Sigmoid colon (tissue), 7 donors: ENCODE results near the gene C3orf70. TPM values are rescaled to one million over a fixed set of nuclear protein-coding genes. Genes with fewer than 3 reads are reported as not detected.

ENCODE experiments used
- DNase-seq: peaks from one replicate; pipeline ENCODE4 v3.0.0-alpha.2; 2019
- H3K27ac ChIP-seq, 4 donors: fragments of 200-600 bp; sonication (generic); one replicate each; pipeline ENCODE4 v1.5.1; 2016 to 2019; ENCODE audit warnings: mild to moderate bottlenecking in 1 of 4
- H3K27me3 ChIP-seq, 3 donors: fragments of 200-600 bp; sonication (generic); one replicate each; pipeline ENCODE4 v1.5.1; 2019; ENCODE audit warnings: mild to moderate bottlenecking in 1 of 3
- H3K36me3 ChIP-seq, 4 donors: fragments of 200-600 bp; sonication (generic); one replicate each; pipeline ENCODE4 v1.5.1; 2016 to 2019
- H3K4me1 ChIP-seq, 4 donors: fragments of 200-600 bp; sonication (generic); one replicate each; pipeline ENCODE4 v1.5.1; 2017 to 2019
- H3K4me3 ChIP-seq, 4 donors: fragments of 200-600 bp; sonication (generic); one replicate each; pipeline ENCODE4 v1.5.1; 2017 to 2019; ENCODE audit warnings: mild to moderate bottlenecking in 2 of 4, moderate library complexity in 1 of 4
- H3K9me3 ChIP-seq, 4 donors: fragments of 200-600 bp in 3 of 4; sonication (generic) in 3 of 4; one replicate each; pipeline versions ENCODE4 v1.5.1 to v1.6.1; 2013 to 2019
- EP300 ChIP-seq, 4 donors: sonication (generic); formaldehyde crosslinking; IDR thresholded peaks; one replicate each; pipeline ENCODE4 v1.6.1; 2017; ENCODE audit warnings: antibody characterized with exemption in 4 of 4
- POLR2A ChIP-seq, 2 donors: fragments of 450-650 bp; IDR thresholded peaks; one replicate each; pipeline ENCODE4 v1.6.1; 2016; ENCODE audit warnings: antibody characterized with exemption in 2 of 2, mild to moderate bottlenecking in 2 of 2, moderate library complexity in 2 of 2
- POLR2AphosphoS5 ChIP-seq, 4 donors: sonication (generic); formaldehyde crosslinking; IDR thresholded peaks; one replicate each; pipeline ENCODE4 v1.6.1; 2017; ENCODE audit warnings: antibody characterized with exemption in 4 of 4
- whole genome bisulfite sequencing, 2 donors: extraction: QIAGEN DNeasy Blood & Tissue Kit; methylation state at CpG; one replicate each; pipeline ENCODE4 v1.1.7; 2013; 5-methylcytosine and 5-hydroxymethylcytosine counted together
- intact Hi-C: fragments of 100-400 bp; cut with DNase I; formaldehyde crosslinking; loops from one replicate; pipeline ENCODE4 v1.15.1; 2023
- polyA plus RNA-seq, 3 donors: library from polyadenylated mRNA; stranded (reverse); fragments of 200-250 nt; gene quantifications; one replicate each; pipeline ENCODE4 v1.2.3, GENCODE V29; 2013
- total RNA-seq, 4 donors: library from RNA; depleted of rRNA; stranded (reverse); fragments of >200 nt; gene quantifications; one replicate each; pipeline ENCODE4 v1.1.0, GENCODE V29; 2016
- TF ChIP-seq, protein P1 (sequence below), 4 experiments: fragments of 450-650 bp in 3 of 4; fragments of 200-600 bp in 1 of 4; IDR thresholded peaks; one replicate each; pipeline ENCODE4 v1.5.1; 2016 to 2019; ENCODE audit warnings: antibody characterized with exemption in 4 of 4, mild to moderate bottlenecking in 3 of 4, moderate library complexity in 2 of 4
- donor health status: healthy with polysubstance abuse.
- donor health status: Bipolar disorder and iron deficiency.
- donor health status: healthy.

The C3orf70 gene
- total and polyA plus RNA-seq, 7 donors: 2.4 to 52.3 (median 26.0) TPM

DNA sequence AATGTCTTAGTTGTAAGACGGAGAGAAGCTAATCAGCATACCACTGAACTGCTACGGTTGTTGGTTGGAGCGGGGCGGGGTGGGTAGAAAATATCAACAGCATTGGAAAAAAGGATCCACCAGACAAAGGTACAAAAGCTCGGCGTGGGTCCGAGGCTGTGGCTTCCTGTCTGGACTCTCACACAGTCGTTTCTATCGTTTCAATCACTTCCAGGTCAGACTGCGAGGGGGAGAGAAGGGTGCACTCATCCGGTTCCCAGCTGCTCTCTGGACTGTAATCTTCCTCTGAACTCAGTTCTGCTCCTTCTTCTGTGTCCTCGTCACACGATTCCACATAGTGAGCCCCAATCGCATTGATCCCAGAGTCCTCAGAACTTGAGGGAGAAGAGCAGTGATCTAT is 70.0 kb downstream of the C3orf70 start:
- 87 to 93% methylated on average over 14 of the region's 14 CpGs for WGBS, 2 donors
- intact Hi-C loops: no loop called here
- H3K4me3 ChIP-seq: no peak overlapping the region
- DNase-seq: no peak
- H3K27me3 ChIP-seq: no peaks in the 10 kb centered on the region
- no peak for TF ChIP-seq EP300 (IDR thresholded peaks at IDR 0.05)
- TF ChIP-seq, protein P1, sequence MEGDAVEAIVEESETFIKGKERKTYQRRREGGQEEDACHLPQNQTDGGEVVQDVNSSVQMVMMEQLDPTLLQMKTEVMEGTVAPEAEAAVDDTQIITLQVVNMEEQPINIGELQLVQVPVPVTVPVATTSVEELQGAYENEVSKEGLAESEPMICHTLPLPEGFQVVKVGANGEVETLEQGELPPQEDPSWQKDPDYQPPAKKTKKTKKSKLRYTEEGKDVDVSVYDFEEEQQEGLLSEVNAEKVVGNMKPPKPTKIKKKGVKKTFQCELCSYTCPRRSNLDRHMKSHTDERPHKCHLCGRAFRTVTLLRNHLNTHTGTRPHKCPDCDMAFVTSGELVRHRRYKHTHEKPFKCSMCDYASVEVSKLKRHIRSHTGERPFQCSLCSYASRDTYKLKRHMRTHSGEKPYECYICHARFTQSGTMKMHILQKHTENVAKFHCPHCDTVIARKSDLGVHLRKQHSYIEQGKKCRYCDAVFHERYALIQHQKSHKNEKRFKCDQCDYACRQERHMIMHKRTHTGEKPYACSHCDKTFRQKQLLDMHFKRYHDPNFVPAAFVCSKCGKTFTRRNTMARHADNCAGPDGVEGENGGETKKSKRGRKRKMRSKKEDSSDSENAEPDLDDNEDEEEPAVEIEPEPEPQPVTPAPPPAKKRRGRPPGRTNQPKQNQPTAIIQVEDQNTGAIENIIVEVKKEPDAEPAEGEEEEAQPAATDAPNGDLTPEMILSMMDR (IDR thresholded peaks at IDR 0.05): no peak
- no peak for TF ChIP-seq POLR2A (IDR thresholded peaks at IDR 0.05)
- no peak for TF ChIP-seq POLR2AphosphoS5 (IDR thresholded peaks at IDR 0.05)
- peaks cover 0 to 35% (median 3%) of the 10 kb centered on the region in 4 donors for H3K36me3 ChIP-seq
- peaks cover 0 to 40% (median 23%) of the 10 kb centered on the region in 4 donors for H3K4me1 ChIP-seq
- no peaks in the 10 kb centered on the region for H3K9me3 ChIP-seq
- H3K27ac ChIP-seq: peak overlapping the region in 1 of 4 donors; percentile 37

DNA sequence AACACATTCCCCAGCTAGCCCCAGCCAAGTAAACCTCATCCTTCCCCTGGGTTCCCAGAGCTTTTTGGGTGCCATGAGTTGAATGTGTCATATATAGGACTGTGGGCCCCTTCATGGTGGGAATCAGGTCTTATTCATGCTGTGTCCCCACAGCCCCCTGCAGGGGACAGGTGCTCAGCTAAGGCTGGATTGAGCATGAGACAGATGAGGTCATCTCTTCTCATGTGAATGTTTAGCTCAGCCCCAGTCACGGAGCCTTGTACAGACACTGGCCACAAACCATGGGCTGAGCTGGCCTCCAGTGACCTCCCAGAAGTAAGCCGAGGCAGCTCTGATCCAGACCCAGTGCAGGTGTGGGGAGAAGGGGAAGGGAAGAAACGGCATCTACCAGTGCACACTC is 70.7 kb downstream of the C3orf70 start:
- intact Hi-C loops: no loop called here
- no peak for DNase-seq
- H3K36me3 ChIP-seq: peaks cover 0 to 35% (median 3%) of the 10 kb centered on the region in 4 donors
- TF ChIP-seq EP300 (IDR thresholded peaks at IDR 0.05): no peak
- no peak for TF ChIP-seq POLR2A (IDR thresholded peaks at IDR 0.05)
- H3K27me3 ChIP-seq: no peaks in the 10 kb centered on the region
- 87 to 91% methylated on average over 3 of the region's 3 CpGs for WGBS, 2 donors
- no peak overlapping the region for H3K4me3 ChIP-seq
- peaks cover 0 to 34% (median 21%) of the 10 kb centered on the region in 4 donors for H3K4me1 ChIP-seq
- no peaks in the 10 kb centered on the region for H3K9me3 ChIP-seq
- peak overlapping the region in 1 of 4 donors; percentile 37 for H3K27ac ChIP-seq

DNA sequence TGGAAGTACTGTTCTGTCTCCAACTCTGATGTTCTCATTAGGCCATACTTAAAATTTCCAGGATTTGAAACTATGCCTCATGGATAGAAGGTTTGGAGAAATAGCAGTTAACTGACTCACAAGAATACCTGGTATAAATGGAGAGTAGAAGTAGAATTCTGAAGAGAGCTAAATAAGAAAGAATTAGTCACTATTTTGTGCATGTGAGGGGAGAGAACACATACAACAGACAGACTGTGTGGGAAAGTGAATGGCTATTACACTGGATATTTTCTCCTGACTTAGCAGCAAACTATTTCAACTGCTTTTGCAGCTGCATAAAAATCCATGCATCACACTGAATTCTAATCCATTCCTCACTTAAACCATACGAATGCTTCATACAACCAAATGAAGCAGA is 71.3 kb downstream of the C3orf70 start:
- intact Hi-C loops: no loop called here
- no peak for TF ChIP-seq POLR2AphosphoS5 (IDR thresholded peaks at IDR 0.05)
- 93% methylated on average over 1 of the region's 1 CpG for WGBS, 2 donors

DNA sequence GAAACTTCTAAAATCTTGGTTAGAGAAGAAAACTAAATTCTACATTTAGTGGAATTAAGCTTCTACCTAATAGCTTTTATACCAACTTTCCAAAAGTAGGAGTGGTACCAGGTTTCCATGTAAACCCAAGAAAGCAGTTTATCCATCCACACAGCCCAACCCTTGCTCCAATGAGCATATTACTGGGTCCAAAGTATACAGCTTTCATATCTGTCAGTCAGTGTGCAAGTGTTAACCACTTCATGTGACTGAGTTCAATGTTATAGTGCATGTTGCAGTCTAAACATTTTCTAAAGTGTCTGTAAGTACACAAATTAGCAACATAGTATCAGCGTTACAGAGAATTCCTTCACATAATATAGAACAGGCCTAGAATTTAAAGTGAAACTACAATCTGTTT is 73.2 kb downstream of the C3orf70 start:
- intact Hi-C loops: no loop called here
- Histone ChIP-seq H3K27me3 (no peaks in the 10 kb centered on the region), H3K4me1 (peaks cover 0 to 10% (median 4%) of the 10 kb centered on the region in 4 donors), H3K27ac (peak overlapping the region in 2 of 4 donors; percentile 1 to 7), H3K4me3 (no peak overlapping the region), H3K36me3 (peaks cover 0 to 42% (median 3%) of the 10 kb centered on the region in 4 donors), H3K9me3 (no peaks in the 10 kb centered on the region)
- TF ChIP-seq EP300 (IDR thresholded peaks at IDR 0.05) (no peak), POLR2A (IDR thresholded peaks at IDR 0.05) (no peak), POLR2AphosphoS5 (IDR thresholded peaks at IDR 0.05) (no peak)
- TF ChIP-seq, protein P1 (IDR thresholded peaks at IDR 0.05): no peak
- 18 to 52% methylated on average over 1 of the region's 1 CpG for WGBS, 2 donors
- no peak for DNase-seq

More for the DNA sequence above, 71.3 kb downstream of the C3orf70 start:
- no peaks in the 10 kb centered on the region for H3K27me3 ChIP-seq
- H3K27ac ChIP-seq: peak overlapping the region in 1 of 4 donors; percentile 37
- no peak for DNase-seq
- no peak overlapping the region for H3K4me3 ChIP-seq
- H3K9me3 ChIP-seq: no peaks in the 10 kb centered on the region
- peaks cover 0 to 29% (median 19%) of the 10 kb centered on the region in 4 donors for H3K4me1 ChIP-seq
- peaks cover 0 to 36% (median 3%) of the 10 kb centered on the region in 4 donors for H3K36me3 ChIP-seq

DNA sequence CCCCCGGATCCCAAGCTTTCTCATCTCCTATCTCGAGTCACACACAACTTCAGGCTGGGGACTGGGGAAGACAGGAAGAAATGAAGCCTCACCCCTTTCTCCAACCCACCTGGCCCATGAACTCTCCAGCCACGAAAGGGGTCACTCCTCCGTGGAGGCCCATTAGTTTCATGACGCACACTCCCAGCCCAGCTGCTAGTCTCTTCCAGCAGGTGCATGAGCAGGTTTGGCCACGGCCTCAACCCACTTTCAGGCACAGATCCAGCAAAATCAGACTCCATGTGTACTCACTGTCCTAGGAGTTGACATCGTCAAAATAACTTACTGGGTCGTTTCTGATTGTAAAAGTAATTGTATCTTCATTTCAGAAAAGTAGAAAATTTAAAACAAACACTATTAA is 76.6 kb downstream of the C3orf70 start:
- intact Hi-C loops: no loop called here
- DNase-seq: no peak
- no peak for TF ChIP-seq POLR2A (IDR thresholded peaks at IDR 0.05)
- no peak for TF ChIP-seq EP300 (IDR thresholded peaks at IDR 0.05)
- TF ChIP-seq, protein P1 (IDR thresholded peaks at IDR 0.05): no peak
- TF ChIP-seq POLR2AphosphoS5 (IDR thresholded peaks at IDR 0.05): no peak
- Histone ChIP-seq H3K9me3 (no peaks in the 10 kb centered on the region), H3K27ac (no peak overlapping the region), H3K4me3 (no peak overlapping the region), H3K4me1 (peaks cover 0 to 6% (median 0%) of the 10 kb centered on the region in 4 donors), H3K36me3 (peaks cover 0 to 23% (median 3%) of the 10 kb centered on the region in 4 donors), H3K27me3 (no peaks in the 10 kb centered on the region)
- 39 to 68% methylated on average over 8 of the region's 8 CpGs for WGBS, 2 donors

DNA sequence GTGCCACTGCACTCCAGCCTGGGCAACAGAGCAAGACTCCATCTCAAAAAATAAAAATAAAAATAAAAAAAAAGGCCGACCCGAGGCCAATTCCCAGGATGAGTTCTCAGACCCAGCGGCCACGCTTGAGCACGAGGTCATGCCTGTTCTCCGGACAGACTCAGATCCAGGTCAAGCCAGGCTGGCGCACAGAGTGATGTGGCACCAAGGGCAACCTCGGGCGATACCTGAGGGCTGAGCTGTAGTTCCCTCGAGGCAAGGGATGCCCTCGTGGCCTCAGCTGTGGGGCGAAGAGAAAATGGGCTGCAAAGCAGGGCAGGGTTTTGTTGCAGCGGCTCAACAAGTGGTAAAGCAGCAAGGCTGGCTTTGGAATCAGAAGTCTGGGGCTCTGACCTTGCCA is 77.3 kb downstream of the C3orf70 start:
- no peak for DNase-seq
- Histone ChIP-seq H3K9me3 (no peaks in the 10 kb centered on the region), H3K36me3 (peaks cover 0 to 17% (median 1%) of the 10 kb centered on the region in 4 donors), H3K4me1 (peaks cover 0 to 6% (median 0%) of the 10 kb centered on the region in 4 donors), H3K27me3 (no peaks in the 10 kb centered on the region), H3K4me3 (no peak overlapping the region), H3K27ac (no peak overlapping the region)
- intact Hi-C loops: no loop called here
- 95 to 96% methylated on average over 13 of the region's 13 CpGs for WGBS, 2 donors
- TF ChIP-seq, protein P1 (IDR thresholded peaks at IDR 0.05): no peak
- TF ChIP-seq POLR2AphosphoS5 (IDR thresholded peaks at IDR 0.05) (no peak), EP300 (IDR thresholded peaks at IDR 0.05) (no peak), POLR2A (IDR thresholded peaks at IDR 0.05) (no peak)
